GM21390 (cell line): ENCODE measurements around the gene FGFRL1.
"Not testable (repeated sequence)": the region's sequence is repeated elsewhere in the genome, so short reads cannot be mapped to it uniquely, and the experiment has no call there.

Source experiments
- ATAC-seq: cut with Tn5 transposase; IDR thresholded peaks from one replicate; pipeline ENCODE4 v1.9.1; 2021; ENCODE audit not compliant: unreplicated experiment

The FGFRL1 gene

DNA sequence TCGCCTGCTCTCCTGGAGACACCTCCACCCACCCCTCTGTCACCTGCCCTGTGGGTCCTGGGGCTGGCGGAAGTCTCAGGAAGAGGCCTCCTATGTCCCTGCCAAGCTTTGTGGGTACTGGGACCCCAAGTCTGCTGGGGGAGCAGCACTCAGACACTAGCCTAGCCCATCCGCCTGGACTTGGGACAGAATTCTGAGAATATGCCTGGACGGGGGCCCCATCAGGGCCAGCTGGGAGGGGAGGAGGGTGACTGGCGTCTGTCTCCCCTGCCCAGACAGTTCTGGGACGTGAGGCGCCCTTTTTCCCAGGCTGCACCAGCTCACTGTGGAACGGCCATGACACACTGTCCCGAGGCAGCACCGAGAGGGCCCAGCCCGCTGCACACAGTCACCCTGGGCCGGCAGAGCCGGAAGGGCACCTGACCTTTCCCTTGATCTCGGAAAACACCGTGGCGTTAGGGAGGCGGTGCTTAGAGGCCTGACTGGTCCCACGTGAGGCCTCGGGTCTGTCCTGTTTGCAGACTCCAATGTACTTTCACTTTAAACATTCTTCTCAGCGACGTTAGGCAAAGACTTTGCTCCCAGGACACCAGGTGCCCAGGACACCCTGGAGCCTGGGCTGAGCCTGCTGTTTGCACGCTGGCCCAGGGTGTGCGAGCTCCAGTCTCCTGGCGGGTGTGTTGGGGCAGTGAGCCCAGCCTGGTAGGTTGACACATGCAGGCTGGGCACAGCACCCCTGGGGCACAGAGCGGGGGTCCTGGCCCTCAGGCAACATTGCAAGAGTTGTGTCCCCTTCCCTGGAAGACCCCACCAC, 18.9 kb upstream of the FGFRL1 start:
- no peak for ATAC-seq

DNA sequence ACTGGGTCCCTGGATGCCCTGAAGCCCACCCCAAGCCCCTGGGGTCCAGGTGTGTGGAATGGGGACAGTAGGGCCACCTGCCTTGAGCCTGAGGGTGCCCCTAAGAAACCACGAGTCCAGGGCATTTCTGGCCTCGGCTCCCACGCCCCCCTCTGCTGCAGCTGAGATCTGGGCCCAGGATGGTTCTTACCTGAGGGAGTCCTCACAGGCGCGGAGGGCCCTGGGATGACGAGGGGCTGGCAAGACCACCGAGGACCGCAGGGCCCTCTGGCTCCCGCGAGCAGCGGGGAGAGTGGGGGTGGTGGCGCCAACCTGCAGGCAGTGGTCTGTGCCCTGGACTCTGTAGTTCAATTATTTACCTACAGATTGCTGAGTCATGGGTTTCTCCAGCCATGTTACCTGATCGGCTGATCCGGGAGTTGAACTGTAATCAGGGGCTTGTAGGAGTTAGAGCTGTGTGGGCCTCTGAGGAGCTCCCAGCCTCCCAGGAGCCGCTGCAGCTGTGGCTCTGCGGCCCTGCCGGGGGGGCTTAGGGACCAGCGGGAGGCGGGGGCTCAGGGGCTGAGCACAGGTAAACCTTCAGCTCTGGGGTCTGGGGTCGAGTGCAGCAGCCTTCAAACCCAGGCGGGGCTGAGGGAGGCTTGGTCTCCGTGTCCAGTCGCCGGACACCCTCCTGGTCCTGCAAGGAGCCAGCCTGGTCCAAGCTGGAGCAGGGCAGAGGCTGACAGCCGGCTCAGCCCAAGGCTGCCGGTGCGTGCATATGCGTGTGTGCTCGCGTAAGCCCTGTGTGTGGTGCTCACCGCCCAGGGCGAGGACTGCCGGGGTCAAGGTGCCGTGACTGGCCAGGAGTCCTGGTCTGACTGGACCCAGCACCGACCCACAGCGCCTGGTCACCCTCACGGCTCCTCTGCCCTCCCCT, 18.1 kb upstream of the FGFRL1 start, which contains the start of gene SLC26A1:
Gene SLC26A1 (minus strand): TSS at position 294 of the 919 bp plus-strand sequence. CDS start 1,701 bp downstream, outside the sequence.
- no peak for ATAC-seq

DNA sequence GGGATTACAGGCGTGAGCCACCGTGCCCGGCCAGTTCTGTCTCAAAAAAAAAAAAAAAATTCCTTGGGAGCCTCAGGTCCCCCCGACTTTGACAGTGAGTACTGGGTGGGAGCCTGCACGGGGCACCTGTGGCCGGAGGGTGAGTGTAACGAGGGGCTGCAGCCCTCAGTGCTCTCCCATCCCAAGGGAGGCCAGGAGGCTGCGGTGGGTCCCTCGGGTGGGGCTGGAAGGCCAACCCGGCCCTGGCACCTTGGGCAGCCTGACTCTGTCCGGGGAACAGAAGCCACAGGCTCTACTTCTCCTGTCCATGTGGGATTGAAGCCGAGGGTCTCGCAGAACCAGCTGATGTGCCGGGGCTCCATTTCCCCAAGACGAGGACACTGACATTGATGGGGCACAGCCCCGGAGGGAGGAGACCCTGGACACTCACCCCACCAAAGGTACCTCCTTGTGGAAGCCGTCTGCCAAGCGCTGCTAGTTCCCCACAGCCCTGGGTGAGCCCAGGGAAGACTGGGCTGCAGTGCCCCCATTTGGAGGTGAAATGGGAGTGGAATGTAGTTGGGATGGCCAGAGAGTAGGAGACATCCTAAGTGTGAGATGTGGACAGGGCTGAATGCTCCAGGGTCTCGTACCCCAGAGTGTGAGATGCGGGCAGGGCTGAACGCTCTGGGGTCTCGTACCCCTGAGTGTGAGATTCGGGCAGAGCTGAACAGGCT, 16.0 kb upstream of the FGFRL1 start:
- ATAC-seq, result no peak

DNA sequence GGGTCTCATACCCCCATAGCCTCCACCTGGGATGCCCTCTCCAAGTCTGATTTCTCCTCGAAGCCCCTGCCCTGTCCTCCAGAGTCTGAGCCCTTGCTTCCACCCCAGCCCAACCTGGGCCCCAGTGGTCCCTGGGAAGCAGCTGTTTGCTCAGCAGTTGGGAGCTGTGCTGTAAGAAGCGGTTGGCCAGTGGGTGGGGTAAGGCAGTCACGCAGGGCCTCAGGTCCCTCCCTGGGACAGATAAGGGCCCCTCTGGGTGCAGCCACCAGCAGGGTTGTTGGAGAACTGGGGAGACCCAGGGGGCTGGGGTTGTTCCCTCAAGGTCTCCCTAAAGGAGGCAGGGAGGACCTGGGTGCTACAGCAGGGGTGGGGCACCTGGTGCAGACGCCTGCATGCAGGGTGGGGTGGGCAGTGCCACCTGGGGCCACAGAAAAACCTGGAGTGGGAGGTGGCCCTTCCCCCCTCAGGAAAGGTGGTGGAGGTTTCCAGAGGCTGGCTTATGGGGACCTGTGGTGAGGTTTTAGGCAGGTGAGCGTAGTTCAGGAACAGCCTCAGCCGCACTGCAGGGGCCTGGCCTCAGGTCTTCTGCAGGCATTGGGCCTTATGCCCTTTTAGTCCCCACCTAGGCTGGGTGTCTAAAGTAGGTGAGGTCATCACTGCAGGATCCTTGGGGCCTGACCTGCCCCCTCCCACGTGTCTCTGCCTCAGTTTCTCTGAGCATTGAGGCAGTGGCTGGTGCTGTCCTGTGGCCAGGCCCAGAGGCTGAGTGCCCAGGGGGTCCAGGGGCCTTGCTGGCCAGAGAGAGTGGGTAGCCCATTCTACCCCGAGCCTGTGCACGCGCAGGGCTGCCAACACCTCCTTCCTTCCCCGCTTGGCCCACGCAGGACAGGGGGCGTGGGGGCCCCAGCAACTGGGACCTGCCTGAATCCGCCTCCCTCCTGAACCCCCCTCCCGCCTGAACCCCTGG, 15.1 kb upstream of the FGFRL1 start:
- ATAC-seq, result no peak

DNA sequence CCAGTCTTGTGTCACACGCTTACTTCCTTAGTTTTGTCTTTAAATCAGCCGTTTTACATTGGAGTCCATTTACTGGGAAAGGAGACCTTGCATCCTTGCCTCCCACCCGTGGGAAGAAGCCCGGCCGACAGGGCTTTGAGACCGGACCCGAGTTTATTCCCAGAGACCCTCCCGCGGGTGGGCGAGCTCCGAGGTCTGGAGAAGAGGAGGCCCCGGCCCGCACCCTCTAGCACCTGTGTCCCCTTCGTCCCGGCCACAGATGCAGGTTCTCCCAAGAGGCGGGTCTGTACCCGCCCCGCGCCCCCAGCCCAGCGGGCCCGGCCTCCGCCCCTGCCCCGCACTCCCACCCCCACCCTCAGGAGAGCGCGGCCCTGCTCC, 14.4 kb upstream of the FGFRL1 start:
- ATAC-seq, result no peak

DNA sequence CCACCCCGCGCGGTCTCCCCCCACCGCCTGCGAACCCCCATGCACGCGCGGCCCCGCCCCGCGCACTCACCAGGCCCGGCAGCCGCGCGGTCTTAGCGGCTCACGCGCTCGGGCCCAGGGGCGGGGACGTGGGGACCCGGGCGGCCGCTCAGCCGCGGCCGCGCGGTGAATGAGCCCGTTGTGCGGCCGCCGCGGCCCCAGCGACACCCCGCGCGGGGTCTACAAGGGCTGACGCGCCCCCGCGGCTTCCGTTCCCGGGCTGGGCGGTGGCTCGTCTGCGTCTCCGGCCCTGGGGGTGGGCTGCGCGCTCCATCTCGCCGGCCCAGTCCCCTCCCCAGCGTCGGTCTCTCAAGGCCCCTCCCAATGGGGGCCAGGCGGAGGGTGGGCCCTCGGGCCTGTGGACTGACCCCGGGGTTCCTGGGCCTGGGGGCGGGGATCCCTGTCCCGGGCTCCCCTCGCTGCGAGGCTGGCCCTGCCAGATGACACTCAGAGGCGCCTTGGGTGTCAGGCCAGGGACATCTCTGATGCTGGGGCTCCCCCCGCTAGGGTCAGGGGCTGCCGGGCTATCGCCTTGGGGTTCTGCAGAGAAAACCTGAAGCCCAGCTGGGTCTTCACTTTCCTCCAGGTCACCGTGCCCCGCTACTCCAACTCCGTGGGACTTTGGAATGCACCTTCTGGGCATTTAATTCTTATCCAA, 13.9 kb upstream of the FGFRL1 start:
- no peak for ATAC-seq

DNA sequence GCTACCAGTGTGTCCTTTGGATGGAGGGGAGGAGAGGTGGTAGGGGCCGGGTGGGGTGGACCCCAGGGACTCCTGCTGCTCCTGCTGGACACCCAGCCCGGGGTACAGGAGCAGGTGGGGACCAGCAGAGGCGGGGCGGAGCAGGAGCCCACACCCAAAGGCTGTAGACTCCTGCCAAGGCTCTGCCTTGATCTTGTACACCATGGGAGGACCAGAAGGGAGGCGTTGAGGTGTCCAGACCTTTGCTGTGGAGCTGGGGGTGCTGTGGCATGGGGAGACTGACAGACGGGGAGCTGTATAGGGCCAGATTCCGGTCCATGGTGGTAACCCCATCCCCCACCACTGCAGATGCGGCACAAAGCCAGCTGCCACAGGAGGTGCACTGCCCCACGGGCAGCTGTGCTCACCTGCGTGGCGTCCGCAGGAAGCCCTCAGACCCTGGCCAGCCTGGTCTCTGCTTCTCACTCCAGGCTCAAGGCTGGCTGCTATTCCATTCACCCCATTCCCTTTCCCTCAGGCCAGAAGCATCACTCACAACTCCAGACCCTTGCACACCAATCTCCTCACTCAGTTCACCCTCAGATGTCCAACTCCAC, 13.2 kb upstream of the FGFRL1 start:
- ATAC-seq, result no peak

DNA sequence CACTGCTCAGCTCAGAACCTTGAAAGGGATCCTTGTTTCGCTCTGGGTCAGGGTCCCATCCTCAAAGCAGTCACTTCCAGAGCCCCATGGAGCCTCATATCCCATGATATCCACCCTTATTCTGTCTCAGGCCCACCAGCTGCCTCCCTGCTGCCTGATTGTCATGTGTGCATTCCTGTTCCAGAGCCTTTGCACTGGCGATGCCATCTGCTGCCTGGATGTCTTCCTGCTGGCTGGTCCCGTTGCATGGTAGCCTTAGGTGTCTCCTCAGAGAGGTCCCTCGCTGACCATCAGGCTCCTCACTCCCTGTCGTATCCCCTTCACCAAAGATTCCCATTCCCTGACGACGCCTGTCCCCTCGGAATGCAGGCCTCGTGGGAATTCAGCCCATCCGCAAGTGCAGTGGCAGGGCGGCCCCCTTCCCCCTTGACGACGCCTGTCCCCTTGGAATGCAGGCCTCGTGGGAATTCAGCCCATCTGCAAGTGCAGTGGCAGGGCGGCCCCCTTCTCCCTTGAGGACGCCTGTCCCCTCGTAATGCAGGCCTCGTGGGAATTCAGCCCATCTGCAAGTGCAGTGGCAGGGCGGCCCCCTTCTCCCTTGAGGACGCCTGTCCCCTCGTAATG, 12.1 kb upstream of the FGFRL1 start:
- ATAC-seq, result not testable (repeated sequence)

DNA sequence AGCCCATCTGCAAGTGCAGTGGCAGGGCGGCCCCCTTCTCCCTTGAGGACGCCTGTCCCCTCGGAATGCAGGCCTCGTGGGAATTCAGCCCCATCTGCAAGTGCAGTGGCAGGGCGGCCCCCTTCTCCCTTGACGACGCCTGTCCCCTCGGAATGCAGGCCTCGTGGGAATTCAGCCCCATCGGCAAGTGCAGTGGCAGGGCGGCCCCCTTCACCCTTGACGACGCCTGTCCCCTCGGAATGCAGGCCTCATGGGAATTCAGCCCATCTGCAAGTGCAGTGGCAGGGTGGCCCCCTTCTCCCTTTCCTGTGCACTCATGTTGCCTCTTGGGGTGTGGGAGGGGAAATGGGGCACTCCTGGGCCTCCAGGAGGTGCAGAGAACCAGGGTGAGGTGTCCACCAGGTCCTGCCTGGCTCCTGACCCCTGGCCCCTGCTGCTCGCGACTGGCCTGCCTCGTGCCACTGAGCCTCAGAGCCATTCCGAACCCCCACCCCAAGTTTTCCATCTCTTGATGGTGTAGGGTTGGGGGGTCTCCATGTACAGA, 11.5 kb upstream of the FGFRL1 start:
- no peak for ATAC-seq

DNA sequence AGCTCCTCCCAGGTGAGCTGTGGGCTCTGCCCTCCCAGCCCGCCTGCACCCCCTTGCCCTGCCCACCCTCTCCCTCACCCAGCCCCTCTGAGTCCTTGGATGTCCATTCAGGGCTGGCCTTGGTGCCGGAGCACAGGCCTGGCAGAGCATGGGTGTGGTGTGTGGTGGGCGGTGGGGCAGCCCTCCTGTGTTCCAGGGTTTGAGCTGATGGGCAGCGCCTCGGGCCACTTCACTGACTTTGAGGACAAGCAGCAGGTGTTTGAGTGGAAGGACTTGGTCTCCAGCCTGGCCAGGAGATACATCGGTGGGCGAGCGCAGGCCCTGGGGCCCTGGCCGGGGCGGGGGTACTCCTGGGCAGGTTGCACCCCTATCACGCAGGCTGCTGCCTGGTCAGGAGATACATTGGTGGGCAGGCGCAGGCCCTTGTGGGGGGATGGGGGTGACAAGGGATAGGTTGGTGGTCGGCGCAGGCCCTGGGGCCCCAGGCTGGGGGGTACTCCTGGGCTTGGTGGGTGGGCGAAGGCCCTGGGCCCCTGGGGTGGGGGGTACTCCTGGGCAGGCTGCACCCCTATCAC, 10.7 kb upstream of the FGFRL1 start:
- ATAC-seq, result no peak

DNA sequence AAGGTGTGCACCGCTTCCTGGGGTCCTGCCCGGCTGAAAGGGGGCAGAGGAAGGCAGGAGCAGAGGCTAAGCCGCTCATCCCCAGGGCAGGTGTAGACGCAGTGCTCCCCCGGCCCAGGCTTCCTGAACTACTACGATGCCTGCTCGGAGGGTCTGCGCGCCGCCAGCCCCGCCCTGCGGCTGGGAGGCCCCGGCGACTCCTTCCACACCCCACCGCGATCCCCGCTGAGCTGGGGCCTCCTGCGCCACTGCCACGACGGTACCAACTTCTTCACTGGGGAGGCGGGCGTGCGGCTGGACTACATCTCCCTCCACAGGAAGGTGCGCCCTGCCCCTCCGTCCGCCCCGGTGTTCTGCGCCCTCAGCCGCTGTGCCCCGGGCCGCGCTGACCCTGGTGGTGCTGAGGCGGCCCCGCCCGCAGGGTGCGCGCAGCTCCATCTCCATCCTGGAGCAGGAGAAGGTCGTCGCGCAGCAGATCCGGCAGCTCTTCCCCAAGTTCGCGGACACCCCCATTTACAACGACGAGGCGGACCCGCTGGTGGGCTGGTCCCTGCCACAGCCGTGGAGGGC, 9.8 kb upstream of the FGFRL1 start:
- ATAC-seq, result no peak

DNA sequence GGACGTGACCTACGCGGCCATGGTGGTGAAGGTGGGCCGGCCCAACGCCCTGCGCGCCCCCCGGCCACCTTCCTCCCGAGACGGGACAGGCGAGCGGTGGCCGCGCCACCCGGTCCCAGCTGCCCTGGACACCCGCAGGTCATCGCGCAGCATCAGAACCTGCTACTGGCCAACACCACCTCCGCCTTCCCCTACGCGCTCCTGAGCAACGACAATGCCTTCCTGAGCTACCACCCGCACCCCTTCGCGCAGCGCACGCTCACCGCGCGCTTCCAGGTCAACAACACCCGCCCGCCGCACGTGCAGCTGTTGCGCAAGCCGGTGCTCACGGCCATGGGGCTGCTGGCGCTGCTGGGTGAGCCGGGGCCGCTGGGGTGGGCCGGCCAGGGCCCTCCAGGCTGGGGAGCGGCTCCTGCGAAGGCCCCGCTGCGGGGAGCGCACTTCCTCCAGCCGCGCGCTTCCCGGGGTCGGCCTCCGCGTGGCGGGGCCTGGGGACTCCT, 9.2 kb upstream of the FGFRL1 start:
- no peak for ATAC-seq

DNA sequence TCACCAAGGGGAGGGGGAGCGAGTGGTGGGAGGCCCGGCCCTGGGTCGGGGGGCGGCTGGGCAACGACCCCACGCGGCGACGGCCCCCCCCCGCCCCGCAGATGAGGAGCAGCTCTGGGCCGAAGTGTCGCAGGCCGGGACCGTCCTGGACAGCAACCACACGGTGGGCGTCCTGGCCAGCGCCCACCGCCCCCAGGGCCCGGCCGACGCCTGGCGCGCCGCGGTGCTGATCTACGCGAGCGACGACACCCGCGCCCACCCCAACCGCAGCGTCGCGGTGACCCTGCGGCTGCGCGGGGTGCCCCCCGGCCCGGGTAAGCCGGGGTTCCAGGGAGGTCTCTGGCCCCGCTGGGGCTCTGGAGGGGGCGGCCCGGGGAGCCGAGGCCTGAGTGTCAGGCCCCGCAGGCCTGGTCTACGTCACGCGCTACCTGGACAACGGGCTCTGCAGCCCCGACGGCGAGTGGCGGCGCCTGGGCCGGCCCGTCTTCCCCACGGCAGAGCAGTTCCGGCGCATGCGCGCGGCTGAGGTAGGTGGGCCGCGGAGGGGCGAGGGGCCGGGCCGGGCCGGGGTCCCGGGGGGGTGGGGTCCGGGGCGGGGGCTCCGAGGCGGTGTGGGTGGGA, 8.7 kb upstream of the FGFRL1 start:
- no peak for ATAC-seq

DNA sequence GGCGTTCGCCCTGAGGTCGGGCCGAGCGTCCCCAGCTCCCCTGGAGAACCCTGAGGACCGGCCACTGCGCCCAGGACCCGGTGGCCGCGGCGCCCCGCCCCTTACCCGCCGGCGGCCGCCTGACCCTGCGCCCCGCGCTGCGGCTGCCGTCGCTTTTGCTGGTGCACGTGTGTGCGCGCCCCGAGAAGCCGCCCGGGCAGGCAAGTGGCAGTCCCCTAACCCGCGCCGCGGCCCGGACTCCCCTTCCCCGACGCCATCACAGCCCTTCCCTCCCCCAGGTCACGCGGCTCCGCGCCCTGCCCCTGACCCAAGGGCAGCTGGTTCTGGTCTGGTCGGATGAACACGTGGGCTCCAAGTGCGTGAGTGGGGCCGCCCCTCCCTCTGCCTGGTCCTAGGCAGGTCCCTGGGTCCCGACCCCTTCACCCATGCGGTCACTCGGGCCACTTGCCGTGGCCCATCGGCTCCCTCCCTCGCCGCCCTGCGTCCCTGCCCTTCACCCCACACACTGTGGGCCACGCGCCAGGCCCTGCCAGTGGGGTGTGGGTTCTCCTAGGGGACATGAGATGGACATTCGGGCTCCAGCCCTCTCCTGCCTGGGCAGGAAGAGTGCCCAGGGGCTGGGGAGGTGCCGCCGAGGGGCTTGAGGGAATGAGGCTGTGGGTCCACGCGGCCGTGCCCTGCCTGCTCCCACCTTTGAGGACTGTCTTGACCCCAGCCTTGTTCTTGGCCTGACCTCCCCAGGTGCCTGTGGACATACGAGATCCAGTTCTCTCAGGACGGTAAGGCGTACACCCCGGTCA, 8.0 kb upstream of the FGFRL1 start:
- no peak for ATAC-seq

DNA sequence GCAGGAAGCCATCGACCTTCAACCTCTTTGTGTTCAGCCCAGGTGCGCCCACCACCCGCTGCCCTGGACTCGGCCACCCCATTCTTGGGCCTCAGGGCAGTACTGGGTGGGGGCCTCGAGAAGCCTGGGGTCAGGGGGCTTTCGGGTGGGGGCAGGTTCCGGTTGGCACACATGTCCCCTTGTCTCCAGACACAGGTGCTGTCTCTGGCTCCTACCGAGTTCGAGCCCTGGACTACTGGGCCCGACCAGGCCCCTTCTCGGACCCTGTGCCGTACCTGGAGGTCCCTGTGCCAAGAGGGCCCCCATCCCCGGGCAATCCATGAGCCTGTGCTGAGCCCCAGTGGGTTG, 7.4 kb upstream of the FGFRL1 start:
- ATAC-seq, result no peak
